Measurements from ENCODE around the gene POU5F1.

DNA sequence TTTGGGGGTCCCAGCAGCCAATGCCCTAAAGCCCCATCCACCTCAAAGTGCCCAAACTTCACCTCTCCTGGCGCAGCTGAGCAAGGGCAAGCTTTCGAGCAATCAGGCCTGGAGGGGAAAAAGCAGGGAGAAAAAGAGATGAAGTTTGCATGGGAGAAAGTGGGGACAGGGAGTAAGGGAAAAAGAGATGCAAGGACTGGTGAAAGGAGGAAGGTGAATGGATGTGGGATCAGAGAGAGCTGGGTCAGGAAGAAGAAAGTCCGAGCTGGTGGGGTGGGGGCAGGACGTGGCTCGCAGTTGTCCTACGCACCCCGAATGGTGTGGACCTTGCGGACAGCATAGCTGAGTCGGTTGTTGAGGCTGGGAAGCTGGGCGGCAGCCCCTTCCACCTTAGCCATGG lies 25.1 kb downstream of the POU5F1 start:
- TF ChIP-seq RBM34 (IDR thresholded peaks at IDR 0.05; ENCODE audit: borderline replicate concordance, insufficient read depth, low read length) (no peak), BRCA1 (IDR thresholded peaks at IDR 0.05) (no peak), BRCA1 (CRISPR knock-in tag; IDR thresholded peaks at IDR 0.05) (no peak), CEBPG (CRISPR knock-in tag; IDR thresholded peaks at IDR 0.05) (no peak), CEBPG (tag; conservative IDR thresholded peaks at IDR 0.05 in 1 of 2, IDR thresholded peaks at IDR 0.05 in 1 of 2) (no peak), ZNF217 (CRISPR knock-in tag; IDR thresholded peaks at IDR 0.05) (no peak), MEF2D (tag; conservative IDR thresholded peaks at IDR 0.05; ENCODE audit: low read depth) (no peak), RAD21 (CRISPR knock-in tag; conservative IDR thresholded peaks at IDR 0.05 in 1 of 2, IDR thresholded peaks at IDR 0.05 in 1 of 2) (no peak), HDAC2 (IDR thresholded peaks at IDR 0.05) (no peak), JUN (IDR thresholded peaks at IDR 0.05; ENCODE audit: borderline replicate concordance, low read depth, low read length) (no peak), JUN (CRISPR knock-in tag; IDR thresholded peaks at IDR 0.05; ENCODE audit: borderline replicate concordance) (no peak), ZNF174 (CRISPR knock-in tag; IDR thresholded peaks at IDR 0.05) (no peak)
- TF ChIP-seq, protein P1, sequence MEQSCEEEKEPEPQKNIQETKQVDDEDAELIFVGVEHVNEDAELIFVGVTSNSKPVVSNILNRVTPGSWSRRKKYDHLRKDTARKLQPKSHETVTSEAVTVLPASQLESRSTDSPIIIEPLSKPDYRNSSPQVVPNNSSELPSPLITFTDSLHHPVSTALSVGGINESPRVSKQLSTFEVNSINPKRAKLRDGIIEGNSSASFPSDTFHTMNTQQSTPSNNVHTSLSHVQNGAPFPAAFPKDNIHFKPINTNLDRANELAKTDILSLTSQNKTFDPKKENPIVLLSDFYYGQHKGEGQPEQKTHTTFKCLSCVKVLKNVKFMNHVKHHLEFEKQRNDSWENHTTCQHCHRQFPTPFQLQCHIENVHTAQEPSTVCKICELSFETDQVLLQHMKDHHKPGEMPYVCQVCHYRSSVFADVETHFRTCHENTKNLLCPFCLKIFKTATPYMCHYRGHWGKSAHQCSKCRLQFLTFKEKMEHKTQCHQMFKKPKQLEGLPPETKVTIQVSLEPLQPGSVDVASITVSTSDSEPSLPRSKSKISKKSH (CRISPR knock-in tag; IDR thresholded peaks at IDR 0.05): no peak
- TF ChIP-seq, protein P2, sequence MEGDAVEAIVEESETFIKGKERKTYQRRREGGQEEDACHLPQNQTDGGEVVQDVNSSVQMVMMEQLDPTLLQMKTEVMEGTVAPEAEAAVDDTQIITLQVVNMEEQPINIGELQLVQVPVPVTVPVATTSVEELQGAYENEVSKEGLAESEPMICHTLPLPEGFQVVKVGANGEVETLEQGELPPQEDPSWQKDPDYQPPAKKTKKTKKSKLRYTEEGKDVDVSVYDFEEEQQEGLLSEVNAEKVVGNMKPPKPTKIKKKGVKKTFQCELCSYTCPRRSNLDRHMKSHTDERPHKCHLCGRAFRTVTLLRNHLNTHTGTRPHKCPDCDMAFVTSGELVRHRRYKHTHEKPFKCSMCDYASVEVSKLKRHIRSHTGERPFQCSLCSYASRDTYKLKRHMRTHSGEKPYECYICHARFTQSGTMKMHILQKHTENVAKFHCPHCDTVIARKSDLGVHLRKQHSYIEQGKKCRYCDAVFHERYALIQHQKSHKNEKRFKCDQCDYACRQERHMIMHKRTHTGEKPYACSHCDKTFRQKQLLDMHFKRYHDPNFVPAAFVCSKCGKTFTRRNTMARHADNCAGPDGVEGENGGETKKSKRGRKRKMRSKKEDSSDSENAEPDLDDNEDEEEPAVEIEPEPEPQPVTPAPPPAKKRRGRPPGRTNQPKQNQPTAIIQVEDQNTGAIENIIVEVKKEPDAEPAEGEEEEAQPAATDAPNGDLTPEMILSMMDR (IDR thresholded peaks at IDR 0.05 in 2 of 3, conservative IDR thresholded peaks at IDR 0.05 in 1 of 3; ENCODE audit: insufficient read depth in 2 of 3, low read depth in 1 of 3, low read length in 3 of 3): no peak
